ENCODE data around the gene CDK5. TPM values are rescaled to one million over a fixed set of nuclear protein-coding genes. Genes with fewer than 3 reads are reported as not detected.

Gene CDK5
- total RNA-seq, 2 experiments from 2014 or later = 17.6 to 18.2 TPM

GRCh38 chr7:151057989-151058780 lies 488 bp upstream of the CDK5 start:
- H3K36me3 Mint-ChIP-seq (ENCODE audit: low read depth) = peaks cover 8% of the 10 kb centered on the region
- peak; percentile 98 for DNase-seq
- peak overlapping the region; percentile 94 for H3K27ac Mint-ChIP-seq
- H3K9me3 Mint-ChIP-seq = no peaks in the 10 kb centered on the region
- POLR2A ChIA-PET = interaction anchor here (0.6 to 3.0 kb wide), 10 partner anchors 10 to 651 kb away, joined by 3 to 13 read pairs (median 4); partner anchors contain the start of genes ABCB8, ASIC3, FASTK and NUB1
- CTCF ChIA-PET = interaction anchor here (0.7 to 1.5 kb wide), 9 partner anchors 15 to 160 kb away, joined by 3 to 10 read pairs (median 4); partner anchors contain the start of genes ABCB8 and FASTK
- peaks cover 52% of the 10 kb centered on the region for H3K4me1 Mint-ChIP-seq
- peak overlapping the region; percentile 84 for H3K4me3 Mint-ChIP-seq
- H3K27me3 Mint-ChIP-seq = no peaks in the 10 kb centered on the region

- ChIA-PET POLR2A (interaction anchor here (1.0 to 1.3 kb wide), 2 partner anchors 8 to 13 kb away, joined by 3 read pairs; partner anchors contain the start of gene ASIC3), CTCF (no interaction called here)
- DNase-seq = no peak
- peaks cover 59% of the 10 kb centered on the region for H3K4me1 Mint-ChIP-seq
- H3K4me3 Mint-ChIP-seq = peak overlapping the region; percentile 84
- H3K27me3 Mint-ChIP-seq = peaks cover 2% of the 10 kb centered on the region
- peaks cover 11% of the 10 kb centered on the region for H3K36me3 Mint-ChIP-seq (ENCODE audit: low read depth)
- H3K27ac Mint-ChIP-seq = peak overlapping the region; percentile 8
- no peaks in the 10 kb centered on the region for H3K9me3 Mint-ChIP-seq
Observed at GRCh38 chr7:151056666-151057505, 811 bp downstream of the CDK5 start.

GRCh38 chr7:151056283-151056665 lies 1.4 kb downstream of the CDK5 start:
- peaks cover 5% of the 10 kb centered on the region for H3K36me3 Mint-ChIP-seq (ENCODE audit: low read depth)
- POLR2A ChIA-PET = interaction anchor here (1.3 kb wide), 1 partner anchor 12 kb away, joined by 3 read pairs; no protein-coding TSS in a partner anchor
- no peak overlapping the region for H3K27ac Mint-ChIP-seq
- H3K4me3 Mint-ChIP-seq = peak overlapping the region; percentile 84
- DNase-seq = no peak
- CTCF ChIA-PET = no interaction called here
- H3K4me1 Mint-ChIP-seq = peaks cover 55% of the 10 kb centered on the region
- no peaks in the 10 kb centered on the region for H3K9me3 Mint-ChIP-seq
- H3K27me3 Mint-ChIP-seq = peaks cover 2% of the 10 kb centered on the region

- peaks cover 5% of the 10 kb centered on the region for H3K36me3 Mint-ChIP-seq (ENCODE audit: low read depth)
- H3K27ac Mint-ChIP-seq = no peak overlapping the region
- H3K4me1 Mint-ChIP-seq = peaks cover 39% of the 10 kb centered on the region
- H3K27me3 Mint-ChIP-seq = peaks cover 10% of the 10 kb centered on the region
- CTCF ChIA-PET = no interaction called here
- no peaks in the 10 kb centered on the region for H3K9me3 Mint-ChIP-seq
- no peak overlapping the region for H3K4me3 Mint-ChIP-seq
- no peak for DNase-seq
- POLR2A ChIA-PET = no interaction called here
Observed at GRCh38 chr7:151053751-151054150, 3.9 kb downstream of the CDK5 start.

- H3K9me3 Mint-ChIP-seq = no peaks in the 10 kb centered on the region
- peaks cover 36% of the 10 kb centered on the region for H3K4me1 Mint-ChIP-seq
- H3K36me3 Mint-ChIP-seq (ENCODE audit: low read depth) = peaks cover 5% of the 10 kb centered on the region
- no peak overlapping the region for H3K27ac Mint-ChIP-seq
- DNase-seq = no peak
- ChIA-PET POLR2A (interaction anchor here (1.1 kb wide), 2 partner anchors 25 to 27 kb away, joined by 3 to 4 read pairs; partner anchors contain the start of gene ABCB8), CTCF (interaction anchor here (0.7 to 0.8 kb wide), 2 partner anchors 68 to 73 kb away, joined by 3 to 5 read pairs; no protein-coding TSS in a partner anchor)
- peaks cover 10% of the 10 kb centered on the region for H3K27me3 Mint-ChIP-seq
- no peak overlapping the region for H3K4me3 Mint-ChIP-seq
Observed at GRCh38 chr7:151053096-151053495, 4.6 kb downstream of the CDK5 start.

- Mint-ChIP-seq H3K36me3 (ENCODE audit: low read depth) (peaks cover 5% of the 10 kb centered on the region), H3K9me3 (no peaks in the 10 kb centered on the region), H3K4me1 (peaks cover 24% of the 10 kb centered on the region), H3K4me3 (no peak overlapping the region), H3K27ac (no peak overlapping the region), H3K27me3 (peaks cover 10% of the 10 kb centered on the region)
- POLR2A ChIA-PET = interaction anchor here (0.6 to 1.8 kb wide), 6 partner anchors 10 to 40 kb away, joined by 3 to 5 read pairs (median 4); no protein-coding TSS in a partner anchor
- CTCF ChIA-PET = interaction anchor here (1.6 to 1.9 kb wide), 3 partner anchors 19 to 89 kb away, joined by 6 to 7 read pairs (median 6); partner anchors contain the start of gene ABCB8
- DNase-seq = peak; percentile 69
Observed at GRCh38 chr7:151051108-151051507, 6.6 kb downstream of the CDK5 start.

- peaks cover 16% of the 10 kb centered on the region for H3K4me1 Mint-ChIP-seq
- ChIA-PET POLR2A (interaction anchor here (1.0 kb wide), 1 partner anchor 9 kb away, joined by 3 read pairs; the partner anchor contains the start of gene CDK5), CTCF (no interaction called here)
- H3K4me3 Mint-ChIP-seq = no peak overlapping the region
- peaks cover 7% of the 10 kb centered on the region for H3K36me3 Mint-ChIP-seq (ENCODE audit: low read depth)
- H3K27ac Mint-ChIP-seq = no peak overlapping the region
- H3K27me3 Mint-ChIP-seq = peaks cover 10% of the 10 kb centered on the region
- DNase-seq = no peak
- no peaks in the 10 kb centered on the region for H3K9me3 Mint-ChIP-seq
Observed at GRCh38 chr7:151048911-151049463, 8.7 kb downstream of the CDK5 start.

GRCh38 chr7:151047976-151048815 lies 9.5 kb downstream of the CDK5 start, which contains the start of gene ASIC3:
ASIC3 (plus strand) TSS chr7:151048531; CDS start chr7:151048886, 355 bp downstream.
- CTCF ChIA-PET = no interaction called here
- POLR2A ChIA-PET = interaction anchor here (1.0 to 1.7 kb wide), 3 partner anchors 9 to 20 kb away, joined by 3 to 4 read pairs (median 3); partner anchors contain the start of genes ABCB8 and CDK5
- H3K36me3 Mint-ChIP-seq (ENCODE audit: low read depth) = peaks cover 7% of the 10 kb centered on the region
- no peak for DNase-seq
- no peak within 1 kb of the TSS for H3K27ac Mint-ChIP-seq
- no peaks in the 10 kb centered on the region for H3K9me3 Mint-ChIP-seq
- H3K27me3 Mint-ChIP-seq = peaks cover 10% of the 10 kb centered on the region
- H3K4me1 Mint-ChIP-seq = peaks cover 12% of the 10 kb centered on the region
- H3K4me3 Mint-ChIP-seq = no peak within 1 kb of the TSS

GRCh38 chr7:151046603-151047573 lies 10.8 kb downstream of the CDK5 start:
- no peaks in the 10 kb centered on the region for H3K9me3 Mint-ChIP-seq
- H3K27ac Mint-ChIP-seq = no peak overlapping the region
- H3K4me3 Mint-ChIP-seq = no peak overlapping the region
- H3K4me1 Mint-ChIP-seq = peaks cover 4% of the 10 kb centered on the region
- DNase-seq = no peak
- POLR2A ChIA-PET = interaction anchor here (0.8 to 1.7 kb wide), 2 partner anchors 8 to 19 kb away, joined by 4 read pairs; partner anchors contain the start of gene ABCB8
- peaks cover 2% of the 10 kb centered on the region for H3K36me3 Mint-ChIP-seq (ENCODE audit: low read depth)
- CTCF ChIA-PET = no interaction called here
- H3K27me3 Mint-ChIP-seq = peaks cover 8% of the 10 kb centered on the region

GRCh38 chr7:151045967-151046366 lies 11.7 kb downstream of the CDK5 start:
- no peak overlapping the region for H3K4me3 Mint-ChIP-seq
- H3K36me3 Mint-ChIP-seq (ENCODE audit: low read depth) = peaks cover 2% of the 10 kb centered on the region
- H3K27ac Mint-ChIP-seq = no peak overlapping the region
- no peak for DNase-seq
- ChIA-PET CTCF (no interaction called here), POLR2A (no interaction called here)
- peaks cover 8% of the 10 kb centered on the region for H3K27me3 Mint-ChIP-seq
- H3K4me1 Mint-ChIP-seq = peaks cover 2% of the 10 kb centered on the region
- H3K9me3 Mint-ChIP-seq = no peaks in the 10 kb centered on the region

- CTCF ChIA-PET = no interaction called here
- Mint-ChIP-seq H3K9me3 (no peaks in the 10 kb centered on the region), H3K4me1 (peaks cover 2% of the 10 kb centered on the region), H3K4me3 (no peak overlapping the region), H3K36me3 (ENCODE audit: low read depth) (peaks cover 2% of the 10 kb centered on the region), H3K27me3 (peaks cover 4% of the 10 kb centered on the region), H3K27ac (no peak overlapping the region)
- no peak for DNase-seq
- POLR2A ChIA-PET = no interaction called here
Observed at GRCh38 chr7:151045262-151045661, 12.4 kb downstream of the CDK5 start.
